ENCODE data around the gene CGB7. TPM values are rescaled to one million over a fixed set of nuclear protein-coding genes. Genes with fewer than 3 reads are reported as not detected.

Gene CGB7
- total RNA-seq, 6 experiments from 2014 or later: not detected

GRCh38 chr19:49011194-49011593, 46.4 kb downstream of the CGB7 start:
- H3K36me3 ChIP-seq: peaks cover 0 to 35% (median 3%) of the 10 kb centered on the region in 4 donors
- no peaks in the 10 kb centered on the region for H3K27me3 ChIP-seq
- ATAC-seq (no peak), DNase-seq (no peak)
- no peak overlapping the region for H3K4me3 ChIP-seq
- TF ChIP-seq CTCF (IDR thresholded peaks at IDR 0.05) (no peak), POLR2A (IDR thresholded peaks at IDR 0.05) (no peak)
- H3K4me1 ChIP-seq: no peaks in the 10 kb centered on the region
- H3K27ac ChIP-seq: no peak overlapping the region
- intact Hi-C loops (cut with DNase I): no loop called here
- no peaks in the 10 kb centered on the region for H3K9me3 ChIP-seq
- 40% methylated on average over 3 of the region's 17 CpGs for WGBS (ENCODE audit: insufficient coverage, low coverage, low lambda C conversion rate, missing lambda C conversion rate)

- H3K27me3 ChIP-seq: no peaks in the 10 kb centered on the region
- no peak overlapping the region for H3K27ac ChIP-seq
- peaks cover 0 to 35% (median 4%) of the 10 kb centered on the region in 4 donors for H3K36me3 ChIP-seq
- ATAC-seq (no peak), DNase-seq (no peak)
- H3K4me1 ChIP-seq: no peaks in the 10 kb centered on the region
- no peaks in the 10 kb centered on the region for H3K9me3 ChIP-seq
- no peak overlapping the region for H3K4me3 ChIP-seq
- no peak for TF ChIP-seq CTCF (IDR thresholded peaks at IDR 0.05)
- no peak for TF ChIP-seq POLR2A (IDR thresholded peaks at IDR 0.05)
- WGBS (ENCODE audit: insufficient coverage, low coverage, low lambda C conversion rate, missing lambda C conversion rate): no CpG with 5 or more reads among the region's 18 CpGs
- intact Hi-C loops (cut with DNase I): no loop called here
These were observed 47.1 kb downstream of the CGB7 start for GRCh38 chr19:49010453-49010852.

- intact Hi-C loops (cut with DNase I): no loop called here
- no peaks in the 10 kb centered on the region for H3K9me3 ChIP-seq
- no peaks in the 10 kb centered on the region for H3K27me3 ChIP-seq
- H3K4me3 ChIP-seq: no peak overlapping the region
- ATAC-seq (no peak), DNase-seq (no peak)
- 94% methylated on average over 10 of the region's 18 CpGs for WGBS (ENCODE audit: insufficient coverage, low coverage, low lambda C conversion rate, missing lambda C conversion rate)
- peaks cover 0 to 38% (median 5%) of the 10 kb centered on the region in 4 donors for H3K36me3 ChIP-seq
- no peak for TF ChIP-seq CTCF (IDR thresholded peaks at IDR 0.05)
- no peak for TF ChIP-seq POLR2A (IDR thresholded peaks at IDR 0.05)
- no peak overlapping the region for H3K27ac ChIP-seq
- no peaks in the 10 kb centered on the region for H3K4me1 ChIP-seq
These were observed 47.7 kb downstream of the CGB7 start for GRCh38 chr19:49009828-49010227.

- Histone ChIP-seq H3K4me1 (no peaks in the 10 kb centered on the region), H3K27ac (no peak overlapping the region), H3K36me3 (peaks cover 0 to 46% (median 16%) of the 10 kb centered on the region in 4 donors), H3K4me3 (no peak overlapping the region), H3K9me3 (no peaks in the 10 kb centered on the region), H3K27me3 (no peaks in the 10 kb centered on the region)
- no peak for TF ChIP-seq CTCF (IDR thresholded peaks at IDR 0.05)
- TF ChIP-seq POLR2A (IDR thresholded peaks at IDR 0.05): no peak
- no peak for DNase-seq
- ATAC-seq: no peak
- intact Hi-C loops (cut with DNase I): no loop called here
- 96% methylated on average over 12 of the region's 22 CpGs for WGBS (ENCODE audit: insufficient coverage, low coverage, low lambda C conversion rate, missing lambda C conversion rate)
These were observed 50.6 kb downstream of the CGB7 start for GRCh38 chr19:49006905-49007304.
